HG03064 (cell line): ENCODE data around the gene MAPK4.
"Not testable (repeated sequence)": the region's sequence is repeated elsewhere in the genome, so short reads cannot be mapped to it uniquely, and the experiment has no call there.

Experiments
- ATAC-seq: cut with Tn5 transposase; IDR thresholded peaks from one replicate; pipeline ENCODE4 v1.9.1; 2021; ENCODE audit warnings: low read depth; ENCODE audit not compliant: unreplicated experiment

The MAPK4 gene

GRCh38 chr18:50745945-50746344, 186.1 kb downstream of the MAPK4 start:
- ATAC-seq = no peak

- no peak for ATAC-seq
Measured at GRCh38 chr18:50747849-50748242, 188.0 kb downstream of the MAPK4 start.

- no peak for ATAC-seq
Measured at GRCh38 chr18:50748243-50749229, 188.6 kb downstream of the MAPK4 start.

- ATAC-seq = no peak
Measured at GRCh38 chr18:50749421-50749820, 189.5 kb downstream of the MAPK4 start.

GRCh38 chr18:50749945-50750344, 190.1 kb downstream of the MAPK4 start:
- ATAC-seq = no peak

- ATAC-seq = no peak
Measured at GRCh38 chr18:50750546-50750945, 190.7 kb downstream of the MAPK4 start.

GRCh38 chr18:50751490-50751889, 191.6 kb downstream of the MAPK4 start:
- ATAC-seq = no peak

- ATAC-seq = no peak
Measured at GRCh38 chr18:50751947-50752346, 192.1 kb downstream of the MAPK4 start.

GRCh38 chr18:50753311-50753710, 193.4 kb downstream of the MAPK4 start:
- ATAC-seq = no peak

GRCh38 chr18:50754297-50754696, 194.4 kb downstream of the MAPK4 start:
- no peak for ATAC-seq

- no peak for ATAC-seq
Measured at GRCh38 chr18:50757358-50757757, 197.5 kb downstream of the MAPK4 start.

GRCh38 chr18:50769463-50769862, 209.6 kb downstream of the MAPK4 start:
- no peak for ATAC-seq

- ATAC-seq = no peak
Measured at GRCh38 chr18:50775207-50775606, 215.3 kb downstream of the MAPK4 start.

GRCh38 chr18:50775726-50776125, 215.8 kb downstream of the MAPK4 start:
- no peak for ATAC-seq

- ATAC-seq = no peak
Measured at GRCh38 chr18:50776383-50776782, 216.5 kb downstream of the MAPK4 start.

GRCh38 chr18:50779021-50779420, 219.1 kb downstream of the MAPK4 start:
- ATAC-seq = not testable (repeated sequence)
